H7 (cell line): ENCODE results near the gene ZCCHC18. TPM values are rescaled to one million over a fixed set of nuclear protein-coding genes. Genes with fewer than 3 reads are reported as not detected.
"Not testable (repeated sequence)": the region's sequence is repeated elsewhere in the genome, so short reads cannot be mapped to it uniquely, and the experiment has no call there.

Experiments used
- DNase-seq: peaks from one replicate; pipeline ENCODE4 v3.0.0; 2012
- H3K27me3 ChIP-seq: 2 replicates; pipeline ENCODE4 v1.6.0; 2011; ENCODE audit warnings: mild to moderate bottlenecking, low read length; ENCODE audit not compliant: control insufficient read depth, insufficient read depth
- H3K36me3 ChIP-seq: replicated peaks from 2 replicates; pipeline ENCODE4 v1.5.1; 2011; ENCODE audit warnings: low read length; ENCODE audit not compliant: control insufficient read depth, insufficient read depth
- H3K4me3 ChIP-seq: 2 replicates; pipeline ENCODE4 v1.5.1; 2011; ENCODE audit warnings: low read depth, mild to moderate bottlenecking, control low read depth, low read length, moderate library complexity; ENCODE audit not compliant: insufficient read depth
- total RNA-seq: library from RNA; depleted of rRNA; stranded (reverse); fragments of >200 nt; shearing (Covaris generic); gene quantifications from 2 replicates; pipeline ENCODE4 v1.2.3, GENCODE V29; 2014

The ZCCHC18 gene
- total RNA-seq, 1 experiment from 2014 or later, result 3.5 TPM

- not testable (repeated sequence) for H3K36me3 ChIP-seq, DNase-seq
Observed at GRCh38 chrX:104110491-104111240, 1.7 kb upstream of the ZCCHC18 start.

GRCh38 chrX:104113222-104113965 lies 1.1 kb downstream of the ZCCHC18 start:
- H3K36me3 ChIP-seq, result no peaks in the 10 kb centered on the region; the same call in 1 of the 2 replicates
- peak; percentile 43 for DNase-seq
- peaks cover 9% of the 10 kb centered on the region; the same call in 1 of the 2 replicates for H3K27me3 ChIP-seq
- peak overlapping the region; percentile 80 for H3K4me3 ChIP-seq

More at GRCh38 chrX:104110491-104111240, 1.7 kb upstream of the ZCCHC18 start:
- H3K27me3 ChIP-seq, H3K4me3 ChIP-seq: not testable (repeated sequence)

GRCh38 chrX:104117759-104118158 lies 5.4 kb downstream of the ZCCHC18 start:
- no peaks in the 10 kb centered on the region; the same call in 1 of the 2 replicates for H3K27me3 ChIP-seq
- H3K36me3 ChIP-seq, result no peaks in the 10 kb centered on the region; the same call in 1 of the 2 replicates
- DNase-seq, result no peak
- H3K4me3 ChIP-seq, result no peak overlapping the region

GRCh38 chrX:104118765-104119164 lies 6.4 kb downstream of the ZCCHC18 start:
- Histone ChIP-seq H3K27me3 (no peaks in the 10 kb centered on the region; the same call in 1 of the 2 replicates), H3K36me3 (no peaks in the 10 kb centered on the region; the same call in 1 of the 2 replicates), H3K4me3 (no peak overlapping the region)
- DNase-seq, result no peak

- Histone ChIP-seq H3K4me3 (no peak overlapping the region), H3K36me3 (no peaks in the 10 kb centered on the region), H3K27me3 (no peaks in the 10 kb centered on the region)
- no peak for DNase-seq
Observed at GRCh38 chrX:104122829-104123228, 10.5 kb downstream of the ZCCHC18 start.

GRCh38 chrX:104126856-104127255 lies 14.5 kb downstream of the ZCCHC18 start:
- no peak for DNase-seq
- Histone ChIP-seq H3K36me3 (no peaks in the 10 kb centered on the region), H3K27me3 (no peaks in the 10 kb centered on the region), H3K4me3 (no peak overlapping the region)

- no peaks in the 10 kb centered on the region for H3K36me3 ChIP-seq
- H3K4me3 ChIP-seq, result no peak overlapping the region
- no peak for DNase-seq
- H3K27me3 ChIP-seq, result no peaks in the 10 kb centered on the region
Observed at GRCh38 chrX:104130808-104131207, 18.5 kb downstream of the ZCCHC18 start.

- Histone ChIP-seq H3K4me3 (no peak overlapping the region), H3K36me3 (no peaks in the 10 kb centered on the region), H3K27me3 (no peaks in the 10 kb centered on the region)
- no peak for DNase-seq
Observed at GRCh38 chrX:104134583-104135261, 22.4 kb downstream of the ZCCHC18 start.

GRCh38 chrX:104135677-104136076 lies 23.4 kb downstream of the ZCCHC18 start:
- no peak for DNase-seq
- Histone ChIP-seq H3K27me3 (no peaks in the 10 kb centered on the region), H3K4me3 (no peak overlapping the region), H3K36me3 (no peaks in the 10 kb centered on the region)

GRCh38 chrX:104136241-104137019 lies 24.1 kb downstream of the ZCCHC18 start:
- Histone ChIP-seq H3K36me3 (no peaks in the 10 kb centered on the region), H3K4me3 (no peak overlapping the region), H3K27me3 (no peaks in the 10 kb centered on the region)
- peak; percentile 57 for DNase-seq

GRCh38 chrX:104137496-104137895 lies 25.2 kb downstream of the ZCCHC18 start:
- no peaks in the 10 kb centered on the region for H3K27me3 ChIP-seq
- H3K4me3 ChIP-seq, result no peak overlapping the region
- no peak for DNase-seq
- no peaks in the 10 kb centered on the region for H3K36me3 ChIP-seq

- no peak for DNase-seq
Observed at GRCh38 chrX:104141087-104141760, 28.9 kb downstream of the ZCCHC18 start.

GRCh38 chrX:104151037-104151436 lies 38.7 kb downstream of the ZCCHC18 start:
- H3K27me3 ChIP-seq, result peaks cover 1% of the 10 kb centered on the region; the same call in 1 of the 2 replicates
- no peak overlapping the region for H3K4me3 ChIP-seq
- no peaks in the 10 kb centered on the region for H3K36me3 ChIP-seq
- no peak for DNase-seq

More at GRCh38 chrX:104141087-104141760, 28.9 kb downstream of the ZCCHC18 start:
- Histone ChIP-seq H3K4me3 (no peak overlapping the region), H3K36me3 (no peaks in the 10 kb centered on the region), H3K27me3 (no peaks in the 10 kb centered on the region)
